Esophagus (tissue), 2 donors: ENCODE data around the gene DBH. TPM values are rescaled to one million over a fixed set of nuclear protein-coding genes. Genes with fewer than 3 reads are reported as not detected.

Source experiments
- H3K27ac ChIP-seq, 2 donors: one replicate each; pipeline ENCODE4 v1.5.1; 2013; ENCODE audit warnings: low read depth in 2 of 2, mild to moderate bottlenecking in 2 of 2, inconsistent platforms in 1 of 2, low read length in 1 of 2, moderate library complexity in 1 of 2
- H3K27me3 ChIP-seq, 2 donors: one replicate each; pipeline ENCODE4 v1.6.1; 2013; ENCODE audit warnings: low read length in 2 of 2, control low read depth in 1 of 2, mild to moderate bottlenecking in 1 of 2; ENCODE audit not compliant: insufficient read depth in 2 of 2, control insufficient read depth in 1 of 2
- H3K36me3 ChIP-seq, 2 donors: one replicate each; pipeline ENCODE4 v1.6.1; 2013; ENCODE audit warnings: low read length in 1 of 2; ENCODE audit not compliant: control insufficient read depth in 2 of 2, insufficient read depth in 2 of 2
- H3K4me1 ChIP-seq, 2 donors: one replicate each; pipeline ENCODE4 v1.6.1; 2013; ENCODE audit warnings: low read length in 1 of 2; ENCODE audit not compliant: control insufficient read depth in 2 of 2, insufficient read depth in 2 of 2
- H3K4me3 ChIP-seq, 2 donors: one replicate each; pipeline ENCODE4 v1.5.1; 2013; ENCODE audit warnings: low read length in 2 of 2, mild to moderate bottlenecking in 2 of 2, low read depth in 1 of 2, moderate library complexity in 1 of 2
- H3K9me3 ChIP-seq, 2 donors: one replicate each; pipeline ENCODE4 v1.6.1; 2013; ENCODE audit warnings: mild to moderate bottlenecking in 2 of 2, low read depth in 1 of 2, low read length in 1 of 2, moderate library complexity in 1 of 2; ENCODE audit not compliant: control insufficient read depth in 2 of 2, insufficient read depth in 1 of 2
- WGBS, 2 donors: extraction: QIAGEN DNeasy Blood & Tissue Kit; methylation state at CpG; one replicate each; pipeline ENCODE4 v1.1.7; 2013; 5-methylcytosine and 5-hydroxymethylcytosine counted together
- polyA plus RNA-seq, 2 donors: library from polyadenylated mRNA; stranded (reverse); fragments of 200-250 nt; gene quantifications; one replicate each; pipeline ENCODE4 v1.2.3, GENCODE V29; 2013
- donor health status: healthy with polysubstance abuse.
- donor health status: Bipolar disorder and iron deficiency.

Gene DBH
- polyA plus RNA-seq, 2 donors, result 0.01 TPM; not detected in 1

GRCh38 chr9:133656211-133657119 lies 20.3 kb downstream of the DBH start:
- Histone ChIP-seq H3K9me3 (peaks cover 0 to 3% of the 10 kb centered on the region in 2 donors), H3K27me3 (peaks cover 6 to 11% of the 10 kb centered on the region in 2 donors), H3K36me3 (no peaks in the 10 kb centered on the region), H3K27ac (no peak overlapping the region), H3K4me3 (no peak overlapping the region), H3K4me1 (peaks cover 6 to 17% of the 10 kb centered on the region in 2 donors)
- whole genome bisulfite sequencing, 2 donors, result 45 to 46% methylated on average over 34 to 36 of the region's 36 CpGs

- Histone ChIP-seq H3K27ac (no peak overlapping the region), H3K27me3 (peaks cover 6 to 11% of the 10 kb centered on the region in 2 donors), H3K36me3 (no peaks in the 10 kb centered on the region), H3K9me3 (peaks cover 0 to 3% of the 10 kb centered on the region in 2 donors), H3K4me3 (no peak overlapping the region), H3K4me1 (peaks cover 6 to 17% of the 10 kb centered on the region in 2 donors)
- WGBS, 2 donors, result 46 to 61% methylated on average over 13 of the region's 13 CpGs
Observed at GRCh38 chr9:133657120-133657661, 21.0 kb downstream of the DBH start.

- peaks cover 6 to 17% of the 10 kb centered on the region in 2 donors for H3K4me1 ChIP-seq
- no peak overlapping the region for H3K27ac ChIP-seq
- 8% methylated on average over 46 of the region's 46 CpGs for WGBS, 2 donors
- H3K4me3 ChIP-seq, result no peak overlapping the region
- peaks cover 6 to 11% of the 10 kb centered on the region in 2 donors for H3K27me3 ChIP-seq
- H3K36me3 ChIP-seq, result no peaks in the 10 kb centered on the region
- H3K9me3 ChIP-seq, result peaks cover 0 to 3% of the 10 kb centered on the region in 2 donors
Observed at GRCh38 chr9:133658442-133659431, 22.6 kb downstream of the DBH start.

- no peak overlapping the region for H3K4me3 ChIP-seq
- H3K4me1 ChIP-seq, result peaks cover 6 to 17% of the 10 kb centered on the region in 2 donors
- H3K27ac ChIP-seq, result no peak overlapping the region
- peaks cover 0 to 3% of the 10 kb centered on the region in 2 donors for H3K9me3 ChIP-seq
- no peaks in the 10 kb centered on the region for H3K36me3 ChIP-seq
- H3K27me3 ChIP-seq, result peaks cover 6 to 10% of the 10 kb centered on the region in 2 donors
- 64 to 68% methylated on average over 13 of the region's 13 CpGs for WGBS, 2 donors
Observed at GRCh38 chr9:133659516-133659915, 23.4 kb downstream of the DBH start.

- 71 to 77% methylated on average over 26 of the region's 26 CpGs for WGBS, 2 donors
- no peak overlapping the region for H3K27ac ChIP-seq
- H3K4me1 ChIP-seq, result peaks cover 6 to 9% of the 10 kb centered on the region in 2 donors
- no peaks in the 10 kb centered on the region for H3K9me3 ChIP-seq
- no peaks in the 10 kb centered on the region for H3K36me3 ChIP-seq
- H3K27me3 ChIP-seq, result peaks cover 3 to 6% of the 10 kb centered on the region in 2 donors
- H3K4me3 ChIP-seq, result no peak overlapping the region
Observed at GRCh38 chr9:133661846-133662540, 25.8 kb downstream of the DBH start.

- H3K27ac ChIP-seq, result no peak overlapping the region
- H3K36me3 ChIP-seq, result no peaks in the 10 kb centered on the region
- peaks cover 3 to 6% of the 10 kb centered on the region in 2 donors for H3K27me3 ChIP-seq
- WGBS, 2 donors, result 78 to 86% methylated on average over 27 of the region's 27 CpGs
- H3K4me3 ChIP-seq, result no peak overlapping the region
- no peaks in the 10 kb centered on the region for H3K9me3 ChIP-seq
- H3K4me1 ChIP-seq, result no peaks in the 10 kb centered on the region
Observed at GRCh38 chr9:133664173-133665050, 28.2 kb downstream of the DBH start.

- no peaks in the 10 kb centered on the region for H3K36me3 ChIP-seq
- WGBS, 2 donors, result 84 to 85% methylated on average over 13 of the region's 13 CpGs
- H3K4me1 ChIP-seq, result no peaks in the 10 kb centered on the region
- H3K27ac ChIP-seq, result no peak overlapping the region
- peaks cover 0 to under 1% of the 10 kb centered on the region in 2 donors for H3K27me3 ChIP-seq
- no peaks in the 10 kb centered on the region for H3K9me3 ChIP-seq
- no peak overlapping the region for H3K4me3 ChIP-seq
Observed at GRCh38 chr9:133665096-133665495, 28.9 kb downstream of the DBH start.

- Histone ChIP-seq H3K27me3 (no peaks in the 10 kb centered on the region), H3K4me3 (no peak overlapping the region), H3K36me3 (no peaks in the 10 kb centered on the region), H3K9me3 (no peaks in the 10 kb centered on the region), H3K4me1 (peaks cover 0 to under 1% of the 10 kb centered on the region in 2 donors), H3K27ac (no peak overlapping the region)
- WGBS, 2 donors, result 80 to 86% methylated on average over 12 of the region's 12 CpGs
Observed at GRCh38 chr9:133665535-133665934, 29.4 kb downstream of the DBH start.
